Fibroblast of skin of scalp (primary cell): ENCODE results near the gene MRPL41.
"Not testable (repeated sequence)": the region's sequence is repeated elsewhere in the genome, so short reads cannot be mapped to it uniquely, and the experiment has no call there.

ENCODE experiments used
- DNase-seq: peaks from one replicate; pipeline ENCODE4 v3.0.0-alpha.2; 2013

Gene MRPL41

DNA sequence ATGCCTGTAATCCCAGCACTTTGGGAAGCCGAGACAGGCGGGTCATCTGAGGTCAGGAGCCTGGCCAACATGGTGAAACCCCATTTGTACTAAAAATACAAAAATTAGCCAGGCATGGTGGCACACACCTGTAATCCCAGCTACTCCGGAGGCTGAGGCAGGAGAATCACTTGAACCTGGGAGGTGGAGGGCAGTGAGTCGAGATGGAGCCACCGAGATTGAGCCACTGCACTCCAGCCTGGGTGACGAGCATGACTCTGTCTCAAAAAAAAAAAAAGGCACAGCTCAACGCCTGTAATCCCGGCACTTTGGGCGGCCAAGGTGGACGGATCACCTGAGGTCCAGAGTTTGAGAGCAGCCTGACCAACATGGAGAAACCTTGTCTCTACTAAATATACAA, 2.0 kb downstream of the MRPL41 start:
- DNase-seq = not testable (repeated sequence)

DNA sequence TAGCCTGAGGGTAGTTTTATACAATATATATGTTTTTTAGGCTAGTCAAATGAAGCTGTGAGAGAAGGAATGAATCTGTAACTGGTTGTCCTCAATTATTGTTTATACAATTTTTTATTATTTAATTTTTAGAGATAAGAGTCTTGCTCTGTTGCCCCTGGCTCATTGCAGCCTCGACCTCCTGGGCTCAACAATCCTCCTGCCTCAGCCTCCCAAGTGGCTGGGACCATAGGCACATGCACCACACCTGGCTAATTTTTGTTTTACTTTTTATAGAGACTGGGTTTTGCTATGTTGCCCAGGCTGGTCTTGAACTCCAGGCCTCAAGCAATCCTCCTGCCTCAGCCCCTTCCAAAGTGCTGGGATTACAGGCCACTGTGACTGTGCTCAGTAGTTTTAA, 2.7 kb downstream of the MRPL41 start:
- no peak for DNase-seq

DNA sequence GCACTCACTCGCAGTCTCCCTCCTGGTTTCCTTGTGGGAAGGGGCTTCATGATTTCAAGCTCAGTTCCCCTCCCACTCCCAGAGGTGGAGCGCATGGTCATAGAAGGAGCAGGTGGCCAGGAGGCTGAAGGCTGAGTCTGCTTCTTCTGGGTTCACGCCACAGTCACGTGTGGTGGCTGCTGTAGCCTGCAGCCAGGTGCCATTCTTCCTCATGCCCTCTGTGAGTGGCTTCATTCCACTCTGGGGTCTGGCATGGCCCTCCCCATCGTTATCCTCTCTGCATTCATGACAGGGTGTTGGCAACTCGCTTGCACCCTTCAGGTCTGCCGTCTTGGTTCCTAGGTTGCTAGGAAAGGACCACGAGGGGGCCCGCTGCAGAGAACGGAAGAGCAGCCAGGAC, 3.5 kb downstream of the MRPL41 start:
- no peak for DNase-seq

- DNase-seq = no peak
Observed at GRCh38 chr9:137556069-137556838, 4.6 kb downstream of the MRPL41 start.

DNA sequence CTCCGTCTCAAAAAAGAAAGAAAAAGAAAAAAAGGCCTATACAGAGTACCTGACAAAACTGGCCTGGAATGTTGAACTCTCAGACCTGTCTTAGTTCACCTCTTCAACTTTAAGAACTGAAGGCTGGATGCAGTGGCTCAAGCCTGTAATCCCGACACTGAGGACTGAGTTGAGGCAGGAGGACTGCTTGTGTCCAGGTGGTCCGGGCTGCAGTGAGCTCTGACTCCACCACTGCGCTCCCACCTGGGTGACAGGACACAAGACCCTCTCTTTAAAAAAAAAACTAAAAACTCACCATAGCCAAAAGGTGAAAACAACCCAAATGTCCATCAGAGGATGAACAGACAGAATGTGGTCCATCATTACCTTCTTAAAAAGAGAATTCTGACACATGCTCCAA, 6.4 kb downstream of the MRPL41 start:
- DNase-seq = no peak

GRCh38 chr9:137564134-137564533, 12.5 kb downstream of the MRPL41 start:
- DNase-seq = no peak

- DNase-seq = no peak
Observed at GRCh38 chr9:137564817-137565411, 13.2 kb downstream of the MRPL41 start.

DNA sequence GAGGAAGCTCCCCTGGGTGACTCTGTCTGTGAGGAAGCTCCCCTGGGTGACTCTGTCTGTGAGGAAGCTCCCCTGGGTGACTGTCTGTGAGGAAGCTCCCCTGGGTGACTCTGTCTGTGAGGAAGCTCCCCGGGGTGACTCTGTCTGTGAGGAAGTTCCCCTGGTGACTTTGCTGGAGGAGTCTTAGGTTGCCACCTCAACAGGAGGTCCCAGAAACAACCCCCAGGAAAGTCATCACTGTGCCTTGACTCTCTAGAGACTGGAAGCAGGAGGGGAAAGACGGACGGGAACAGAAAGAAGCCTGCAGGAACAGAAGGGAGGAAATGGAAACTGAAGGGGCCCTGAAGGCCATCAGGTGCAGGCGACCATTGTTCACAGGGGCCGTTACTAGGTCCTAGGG, 16.8 kb downstream of the MRPL41 start:
- not testable (repeated sequence) for DNase-seq

DNA sequence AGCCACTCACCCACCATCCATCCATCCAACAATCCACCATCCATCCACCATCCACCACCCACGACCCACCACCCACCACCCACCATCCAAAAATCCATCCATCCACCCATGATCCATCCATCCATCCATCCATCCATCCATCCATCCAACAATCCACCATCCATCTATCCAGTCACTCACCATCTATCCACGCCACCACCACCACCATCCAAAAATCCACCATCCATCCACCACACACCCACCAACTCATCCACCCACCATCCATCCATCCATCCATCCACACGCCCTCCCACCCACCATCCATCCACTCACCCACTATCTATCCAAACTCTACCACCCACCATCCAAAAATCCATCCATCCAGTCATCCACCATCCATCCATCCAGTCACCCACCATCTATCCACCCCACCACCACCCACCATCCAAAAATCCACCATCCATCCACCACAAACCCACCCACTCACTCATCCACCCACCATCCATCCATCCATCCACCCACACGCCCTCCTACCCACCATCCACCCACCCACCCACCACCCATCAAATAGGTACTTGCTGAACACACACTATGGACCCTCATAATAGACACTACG, 18.0 kb downstream of the MRPL41 start:
- DNase-seq = no peak

- no peak for DNase-seq
Observed at GRCh38 chr9:137570566-137570965, 18.9 kb downstream of the MRPL41 start.

DNA sequence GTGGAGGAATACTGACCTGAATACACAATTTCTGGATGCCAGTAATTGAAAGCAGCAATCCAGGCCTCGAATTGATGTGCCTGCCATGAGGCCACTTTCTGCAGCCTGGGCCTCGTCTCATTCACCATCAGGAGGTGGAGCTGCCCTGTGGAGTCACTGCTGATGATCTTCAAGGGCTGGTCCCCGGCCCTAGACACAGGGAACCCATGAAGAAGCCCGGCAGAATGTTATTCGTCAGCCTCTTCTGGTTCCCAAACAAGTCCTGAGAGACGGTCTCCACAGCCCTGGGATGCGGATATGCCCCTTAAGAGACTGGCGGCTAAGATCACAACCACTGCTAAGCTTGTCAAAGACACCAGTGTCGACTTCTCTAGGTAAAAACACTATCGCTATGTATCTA, 22.5 kb downstream of the MRPL41 start:
- no peak for DNase-seq

DNA sequence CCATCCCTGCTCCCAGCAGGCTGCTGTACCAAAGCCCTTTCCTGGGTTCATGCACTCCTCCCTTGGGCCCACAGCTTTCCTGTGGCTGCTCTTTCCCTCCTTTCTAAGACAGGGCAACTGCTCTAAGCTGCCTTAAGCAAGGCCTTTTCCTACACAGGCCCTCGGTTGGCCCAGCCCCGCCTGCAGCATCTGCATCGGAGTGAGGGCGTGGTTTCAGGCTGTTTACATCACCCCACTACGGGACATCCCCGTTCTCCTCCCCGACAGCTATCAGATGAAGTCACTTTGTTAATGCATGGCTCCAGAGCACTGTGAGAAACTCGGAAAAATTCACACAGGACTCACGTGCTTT, 23.7 kb downstream of the MRPL41 start:
- DNase-seq = no peak

GRCh38 chr9:137575716-137576411, 24.2 kb downstream of the MRPL41 start:
- no peak for DNase-seq

DNA sequence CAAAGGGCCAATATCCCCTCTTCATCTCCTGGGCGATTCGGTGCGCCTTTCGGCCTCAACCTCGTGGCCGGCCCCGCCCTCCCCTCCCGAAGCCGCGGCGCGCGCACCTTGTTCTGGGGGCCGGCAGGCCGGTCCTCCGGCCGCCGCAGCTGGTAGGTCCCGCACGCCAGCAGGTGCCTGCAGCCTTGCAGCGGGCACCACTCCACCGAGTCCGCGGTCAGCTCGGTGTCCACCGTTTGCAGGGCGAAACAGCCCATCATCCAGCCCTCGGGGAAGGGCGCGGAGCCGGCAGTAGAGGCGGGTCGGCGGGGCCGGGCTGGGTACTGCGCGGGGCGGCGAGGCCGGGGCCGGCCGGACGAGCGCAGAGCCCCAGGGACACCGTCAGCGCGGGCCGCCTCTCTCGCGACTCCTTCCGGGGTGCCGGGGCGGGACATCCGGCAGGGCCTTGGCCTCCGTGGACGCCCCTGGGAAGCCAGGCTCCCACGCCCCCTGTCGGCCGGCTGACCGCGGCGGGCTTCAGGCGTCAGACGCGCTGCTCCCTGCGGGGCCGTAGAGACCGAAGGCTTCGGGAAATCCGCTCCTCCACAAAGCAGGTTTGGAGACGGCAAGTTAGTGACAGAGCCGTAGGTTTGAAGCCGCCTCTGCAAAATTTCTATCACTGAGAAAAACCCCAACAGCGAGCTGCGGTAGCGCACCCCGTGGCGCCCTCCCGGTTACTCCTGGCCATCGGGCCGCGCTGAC, 27.0 kb downstream of the MRPL41 start, which contains the start of gene DPH7:
Gene DPH7 (minus strand): TSS at position 408 of the 741 bp plus-strand sequence. CDS start 148 bp downstream, at position 260.
- peak; percentile 91 for DNase-seq

DNA sequence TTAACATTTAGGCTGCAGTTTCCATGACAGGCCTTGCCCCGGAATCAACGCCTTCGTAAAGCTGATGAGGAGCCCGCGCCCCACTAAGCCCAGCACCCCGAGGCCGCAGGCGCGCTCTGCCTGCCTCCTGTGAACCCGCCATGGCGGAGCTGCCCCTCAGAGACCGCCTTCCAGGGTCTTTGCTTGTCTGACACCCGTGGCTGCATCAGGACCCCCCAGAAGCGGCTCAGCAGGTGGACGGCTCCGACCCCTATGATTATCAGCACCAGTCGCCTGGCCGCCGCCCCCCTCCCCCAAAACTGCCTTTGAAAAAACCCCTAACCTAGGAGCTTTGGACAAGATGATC, 27.6 kb downstream of the MRPL41 start:
- no peak for DNase-seq

DNA sequence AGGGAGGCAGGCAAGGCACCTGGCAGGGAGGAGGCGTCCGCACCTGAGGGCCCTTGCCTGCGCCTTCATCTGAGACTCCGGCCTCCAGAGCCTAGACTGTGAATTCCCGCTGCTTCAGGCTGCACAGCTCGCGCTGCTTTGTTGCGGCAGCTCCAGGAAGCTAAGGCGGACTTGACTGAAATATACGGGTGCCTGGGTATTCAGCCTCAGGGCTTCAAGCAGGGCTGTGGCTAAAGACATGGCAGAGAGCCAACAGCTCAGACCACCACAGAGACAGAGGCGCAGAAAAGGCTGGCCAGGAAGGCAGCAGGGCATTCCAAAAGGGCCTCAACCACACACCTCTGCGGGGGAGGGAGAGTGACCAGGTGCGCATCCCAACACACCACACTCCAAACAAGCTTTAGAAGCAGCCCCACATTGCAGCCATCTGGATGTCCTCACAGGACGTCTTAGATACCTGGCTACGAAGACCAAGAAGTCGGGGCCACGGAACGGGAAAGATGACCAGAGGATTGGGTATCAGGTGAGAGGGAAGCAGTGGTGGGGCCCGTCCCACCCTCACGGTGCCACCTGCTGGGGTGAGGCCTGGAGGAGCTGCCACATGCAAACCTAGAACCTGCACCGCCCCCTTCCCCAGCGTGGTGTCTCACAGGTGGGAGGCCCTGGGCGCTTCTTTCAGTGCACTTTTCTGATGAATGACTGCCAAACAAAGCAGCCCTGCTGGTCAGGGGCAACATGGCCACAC, 28.7 kb downstream of the MRPL41 start:
- DNase-seq = no peak

DNA sequence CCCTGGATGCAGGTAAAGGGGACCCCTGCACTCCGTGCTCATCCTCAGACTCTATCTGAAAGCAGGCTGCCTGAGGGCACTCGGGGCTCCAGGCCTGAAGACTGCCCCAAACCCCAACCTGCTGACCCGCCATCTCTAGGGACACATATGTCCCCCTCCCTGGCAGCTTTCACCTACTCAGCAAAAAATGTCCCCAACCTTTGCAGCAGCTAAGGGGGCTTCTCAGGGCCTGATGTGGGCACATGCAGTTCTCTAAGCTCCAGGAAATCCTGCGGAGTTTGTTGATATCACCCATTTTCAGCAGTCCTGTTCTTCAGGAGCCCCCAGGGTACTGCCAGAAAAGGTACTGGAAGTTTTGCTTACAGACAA, 29.3 kb downstream of the MRPL41 start:
- no peak for DNase-seq

GRCh38 chr9:137581361-137582285, 29.9 kb downstream of the MRPL41 start:
- no peak for DNase-seq

GRCh38 chr9:137582286-137582860, 30.7 kb downstream of the MRPL41 start:
- DNase-seq = no peak

DNA sequence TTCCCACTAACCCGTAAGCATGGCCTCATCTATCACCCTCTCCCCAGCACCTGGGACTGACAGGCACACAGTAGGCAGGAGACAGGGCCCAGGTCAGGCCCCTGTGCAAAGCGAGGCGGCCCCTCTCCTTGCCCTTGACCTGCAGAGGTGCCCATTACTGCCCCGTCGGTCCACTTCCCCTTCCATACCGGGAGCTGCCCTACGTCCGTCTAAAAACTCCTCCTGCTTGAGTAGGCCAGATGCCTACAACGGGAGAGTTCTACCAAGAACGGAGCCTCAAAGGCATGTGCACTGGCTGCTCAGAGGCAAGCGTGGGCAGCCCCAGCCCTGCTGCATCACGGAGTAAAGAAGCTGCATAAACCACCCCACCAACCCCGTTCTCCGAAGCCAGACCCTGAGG, 31.7 kb downstream of the MRPL41 start:
- no peak for DNase-seq

DNA sequence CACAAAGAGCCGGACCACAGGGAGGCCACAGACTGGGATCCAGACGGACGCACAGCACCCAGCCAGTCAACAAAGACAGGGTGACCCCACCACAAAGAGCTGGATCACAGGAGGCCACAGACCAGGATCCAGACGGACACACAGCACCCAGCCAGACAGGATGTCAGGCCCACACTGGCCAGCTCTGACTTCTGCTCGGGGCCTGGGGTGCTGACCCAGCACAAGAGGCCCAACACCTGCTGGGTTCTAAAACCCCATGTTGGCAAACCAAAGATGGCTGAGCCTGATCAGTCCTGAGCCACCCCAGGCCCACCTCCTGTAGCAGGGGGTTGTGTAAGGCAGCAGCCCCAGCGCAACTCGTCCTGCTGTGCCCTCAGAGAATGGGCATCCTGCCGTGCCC, 32.3 kb downstream of the MRPL41 start:
- no peak for DNase-seq
